Measurements from ENCODE around the gene RESP18. TPM values are rescaled to one million over a fixed set of nuclear protein-coding genes. Genes with fewer than 3 reads are reported as not detected.

RESP18 gene
- total RNA-seq, 1 experiment from 2014 or later, result not detected

- TF ChIP-seq ZBTB33 (IDR thresholded peaks at IDR 0.05; ENCODE audit: extremely low read depth, insufficient replicate concordance, low read length) (no peak), CEBPB (IDR thresholded peaks at IDR 0.05; ENCODE audit: low read depth) (no peak), ZNF274 (IDR thresholded peaks at IDR 0.05; ENCODE audit: low read depth, low read length) (no peak), TCF7L2 (IDR thresholded peaks at IDR 0.05; ENCODE audit: borderline replicate concordance, extremely low read depth, insufficient read depth, insufficient read length) (no peak), EZH2 (IDR thresholded peaks at IDR 0.05) (no peak), POLR2A (IDR thresholded peaks at IDR 0.05; ENCODE audit: borderline replicate concordance, extremely low read depth, insufficient read depth, insufficient read length) (no peak)
Observed at GRCh38 chr2:219293736-219294231, 38.8 kb downstream of the RESP18 start (continued).

GRCh38 chr2:219292616-219293015 lies 39.9 kb downstream of the RESP18 start:
- H3K9me3 ChIP-seq (ENCODE audit: control insufficient read depth in 1 of 2, insufficient read depth in 1 of 2, low read depth in 1 of 2, low read length in 2 of 2), result no peaks in the 10 kb centered on the region
- TF ChIP-seq POLR2A (IDR thresholded peaks at IDR 0.05; ENCODE audit: borderline replicate concordance, extremely low read depth, insufficient read depth, insufficient read length) (no peak), ZFX (IDR thresholded peaks at IDR 0.05) (no peak), ZNF274 (IDR thresholded peaks at IDR 0.05; ENCODE audit: low read depth, low read length) (no peak)
- ChIA-PET POLR2A (no interaction called here), RAD21 (ENCODE audit: low non-redundant PET in 1 of 2, low total read pairs in 2 of 2, uncharacterized antibody in 2 of 2, unreplicated experiment in 2 of 2) (no interaction called here), CTCF (interaction anchor here (4.5 kb wide), 1 partner anchor 14 kb away, joined by 71 read pairs; the partner anchor contains the start of gene DNAJB2)
- no peaks in the 10 kb centered on the region for H3K9me2 ChIP-seq (ENCODE audit: insufficient read depth)
- no peak overlapping the region for H3K4me2 ChIP-seq (ENCODE audit: low read length)
- no peaks in the 10 kb centered on the region for H3K27me3 ChIP-seq (ENCODE audit: insufficient read depth, low read length)
- no peaks in the 10 kb centered on the region for H4K20me1 ChIP-seq (ENCODE audit: insufficient read depth)
- no peak overlapping the region for H3K4me3 ChIP-seq (replicated peaks in 1 of 2; ENCODE audit: low read depth in 1 of 2, low read length in 2 of 2)
- DNase-seq (ENCODE audit: low read depth, low spot score), result no peak
- no peaks in the 10 kb centered on the region for H3K79me2 ChIP-seq (ENCODE audit: insufficient read depth, low read length)
- intact Hi-C loops (cut with micrococcal nuclease), result no loop called here
- ATAC-seq, result no peak
- no peak overlapping the region for H3K27ac ChIP-seq (ENCODE audit: low read depth, low read length)
- H3K9ac ChIP-seq (ENCODE audit: low read length), result no peak overlapping the region
- H3K36me3 ChIP-seq (ENCODE audit: control insufficient read depth in 1 of 2, insufficient read depth in 2 of 2, low read length in 2 of 2), result no peaks in the 10 kb centered on the region
- BruUV-seq (replicated peaks), result no TSS peak
- H2AFZ ChIP-seq (ENCODE audit: low read depth, low read length, poor library complexity, severe bottlenecking), result no peak overlapping the region
- H3K4me1 ChIP-seq (ENCODE audit: control insufficient read depth in 1 of 2, insufficient read depth in 2 of 2, low read length in 2 of 2), result peaks cover 7 to 22% of the 10 kb centered on the region in 2 experiments; a peak in 3 of 4 replicates
